H9 (cell line): ENCODE measurements around the gene EPHA10. TPM values are rescaled to one million over a fixed set of nuclear protein-coding genes. Genes with fewer than 3 reads are reported as not detected.

Experiments used
- DNase-seq: peaks from one replicate; pipeline ENCODE4 v3.0.0-alpha.2; 2017
- H2AFZ ChIP-seq: one replicate; pipeline ENCODE4 v1.6.1; 2013; ENCODE audit warnings: mild to moderate bottlenecking, low read length, control low read depth, moderate library complexity
- H2AK5ac ChIP-seq: 2 replicates; pipeline ENCODE4 v1.6.1; 2013; ENCODE audit warnings: low read length, control low read depth, mixed read lengths; ENCODE audit not compliant: insufficient read length
- H2BK120ac ChIP-seq: one replicate; pipeline ENCODE4 v1.6.1; 2013; ENCODE audit warnings: low read depth, mild to moderate bottlenecking, low read length, control low read depth, inconsistent platforms; ENCODE audit not compliant: poor library complexity, severe bottlenecking
- H2BK12ac ChIP-seq: 2 replicates; pipeline ENCODE4 v1.6.1; 2013; ENCODE audit warnings: low read length, control low read depth, mixed read lengths, low read depth; ENCODE audit not compliant: insufficient read length
- H2BK15ac ChIP-seq: 2 replicates; pipeline ENCODE4 v1.6.1; 2013; ENCODE audit warnings: low read depth, low read length, control low read depth
- H2BK20ac ChIP-seq: one replicate; pipeline ENCODE4 v1.6.1; 2013; ENCODE audit warnings: low read depth, mild to moderate bottlenecking, low read length, control low read depth, inconsistent platforms; ENCODE audit not compliant: poor library complexity, severe bottlenecking
- H2BK5ac ChIP-seq: 2 replicates; pipeline ENCODE4 v1.6.1; 2013; ENCODE audit warnings: low read length, control low read depth, mixed read lengths; ENCODE audit not compliant: insufficient read length
- H3K14ac ChIP-seq: 2 replicates; pipeline ENCODE4 v1.6.1; 2013; ENCODE audit warnings: low read length, control low read depth; ENCODE audit not compliant: insufficient read depth
- H3K18ac ChIP-seq: 2 replicates; pipeline ENCODE4 v1.6.1; 2013; ENCODE audit warnings: low read depth, mild to moderate bottlenecking, mixed read lengths, low read length, control low read depth; ENCODE audit not compliant: insufficient read length
- H3K23ac ChIP-seq: 2 replicates; pipeline ENCODE4 v1.6.1; 2013; ENCODE audit warnings: low read length, control low read depth, mixed read lengths, low read depth; ENCODE audit not compliant: insufficient read length
- H3K23me2 ChIP-seq: 2 replicates; pipeline ENCODE4 v1.6.1; 2013; ENCODE audit warnings: low read depth, mild to moderate bottlenecking, mixed read lengths, low read length, control low read depth; ENCODE audit not compliant: insufficient read length, poor library complexity, severe bottlenecking
- H3K27ac ChIP-seq: 2 replicates; pipeline ENCODE4 v1.5.1; 2013; ENCODE audit warnings: low read length, control low read depth, mixed read lengths, low read depth; ENCODE audit not compliant: insufficient read length
- H3K27me3 ChIP-seq: 2 replicates; pipeline ENCODE4 v1.6.1; 2013; ENCODE audit warnings: low read length, control low read depth, inconsistent platforms; ENCODE audit not compliant: insufficient read depth
- H3K4ac ChIP-seq: 2 replicates; pipeline ENCODE4 v1.6.1; 2013; ENCODE audit warnings: low read depth, mild to moderate bottlenecking, control low read depth, inconsistent platforms, low read length, moderate library complexity
- H3K4me1 ChIP-seq: 2 replicates; pipeline ENCODE4 v1.6.1; 2013; ENCODE audit warnings: low read length, control low read depth, inconsistent platforms; ENCODE audit not compliant: insufficient read depth
- H3K4me2 ChIP-seq: 2 replicates; pipeline ENCODE4 v1.6.1; 2013; ENCODE audit warnings: low read length, control low read depth, mixed read lengths; ENCODE audit not compliant: insufficient read length, insufficient read depth
- H3K56ac ChIP-seq: 2 replicates; pipeline ENCODE4 v1.6.1; 2013; ENCODE audit warnings: low read depth, mild to moderate bottlenecking, mixed read lengths, low read length, control low read depth; ENCODE audit not compliant: insufficient read length
- H3K79me1 ChIP-seq: 2 replicates; pipeline ENCODE4 v1.6.1; 2013; ENCODE audit warnings: low read depth, mild to moderate bottlenecking, moderate library complexity, low read length, control low read depth, inconsistent platforms; ENCODE audit not compliant: insufficient read depth, poor library complexity, severe bottlenecking
- H3K79me2 ChIP-seq: 2 replicates; pipeline ENCODE4 v1.6.1; 2013; ENCODE audit warnings: low read length, control low read depth, inconsistent platforms; ENCODE audit not compliant: insufficient read depth
- H3K9ac ChIP-seq: 2 replicates; pipeline ENCODE4 v1.6.1; 2013; ENCODE audit warnings: low read length, control low read depth, mixed read lengths; ENCODE audit not compliant: insufficient read length; ENCODE audit errors: extremely low read depth
- H3K9me3 ChIP-seq: one replicate; pipeline ENCODE4 v1.6.1; 2013; ENCODE audit warnings: low read depth, low read length, inconsistent platforms; ENCODE audit not compliant: control insufficient read depth
- H3T11ph ChIP-seq: one replicate; pipeline ENCODE4 v1.6.1; 2013; ENCODE audit warnings: mild to moderate bottlenecking, low read length, control low read depth, inconsistent platforms
- H4K20me1 ChIP-seq: one replicate; pipeline ENCODE4 v1.6.1; 2013; ENCODE audit not compliant: control insufficient read depth, insufficient read length, insufficient read depth
- H4K5ac ChIP-seq: 2 replicates; pipeline ENCODE4 v1.6.1; 2013; ENCODE audit warnings: low read depth, mild to moderate bottlenecking, mixed read lengths, low read length, control low read depth; ENCODE audit not compliant: insufficient read length
- H4K8ac ChIP-seq: replicated peaks from 2 replicates; pipeline ENCODE4 v1.6.1; 2013; ENCODE audit warnings: low read length, control low read depth, mixed read lengths, low read depth; ENCODE audit not compliant: insufficient read length
- H4K91ac ChIP-seq: 2 replicates; pipeline ENCODE4 v1.6.1; 2013; ENCODE audit warnings: low read depth, mild to moderate bottlenecking, moderate library complexity, mixed read lengths, low read length, control low read depth; ENCODE audit not compliant: insufficient read length
- H3K27ac Mint-ChIP-seq, 3 experiments: 2 replicates in 2 of 3; 3 replicates in 1 of 3; pipeline ENCODE4 v1.8.0; 2020 to 2021; ENCODE audit warnings: mixed read lengths in 3 of 3, mild to moderate bottlenecking in 1 of 3, moderate library complexity in 1 of 3
- H3K27me3 Mint-ChIP-seq: 2 replicates; pipeline ENCODE4 v1.8.0; 2021; ENCODE audit warnings: low read depth, mild to moderate bottlenecking, moderate library complexity, mixed read lengths
- H3K36me3 Mint-ChIP-seq, 3 experiments: 2 replicates in 2 of 3; 3 replicates in 1 of 3; pipeline ENCODE4 v1.8.0; 2020 to 2021; ENCODE audit warnings: low read depth in 3 of 3, mixed read lengths in 3 of 3; ENCODE audit not compliant: insufficient read depth in 1 of 3
- H3K4me1 Mint-ChIP-seq, 2 experiments: 2 replicates each; pipeline ENCODE4 v1.8.0; 2020; ENCODE audit warnings: mixed read lengths in 2 of 2
- H3K4me3 Mint-ChIP-seq, 2 experiments: 2 replicates in 1 of 2; 3 replicates in 1 of 2; pipeline ENCODE4 v1.8.0; 2020 to 2021; ENCODE audit warnings: mild to moderate bottlenecking in 2 of 2, mixed read lengths in 2 of 2, moderate library complexity in 1 of 2
- H3K9me3 Mint-ChIP-seq, 2 experiments: 2 replicates in 1 of 2; 3 replicates in 1 of 2; pipeline ENCODE4 v1.8.0; 2020; ENCODE audit warnings: mild to moderate bottlenecking in 2 of 2, mixed read lengths in 2 of 2, moderate library complexity in 1 of 2
- CTCF ChIP-seq: fragments of 200-600 bp; sonication (generic); conservative IDR thresholded peaks from 3 replicates; pipeline ENCODE4 v1.8.0; 2021; ENCODE audit warnings: antibody characterized with exemption, mild to moderate bottlenecking
- WGBS: extraction: QIAGEN DNeasy Blood & Tissue Kit; methylation state at CpG from one replicate; pipeline ENCODE4 v1.1.7; 2013; ENCODE audit warnings: missing lambda C conversion rate, low lambda C conversion rate, mixed read lengths; ENCODE audit not compliant: insufficient read length; ENCODE audit errors: extremely low coverage; 5-methylcytosine and 5-hydroxymethylcytosine counted together
- total RNA-seq: library from RNA; stranded (reverse); gene quantifications from 2 replicates; pipeline ENCODE4 v1.2.1, GENCODE V29; 2021

The EPHA10 gene
- total RNA-seq, 1 experiment from 2014 or later, result 0.96 TPM

GRCh38 chr1:37813529-37814145 is 48.7 kb upstream of the EPHA10 start:
- Mint-ChIP-seq H3K4me1 (peaks cover 7 to 17% of the 10 kb centered on the region in 2 experiments), H3K4me3 (no peak overlapping the region), H3K27me3 (no peaks in the 10 kb centered on the region), H3K27ac (no peak overlapping the region; a peak in 1 of 7 replicates), H3K9me3 (no peaks in the 10 kb centered on the region), H3K36me3 (peaks cover 4 to 47% (median 26%) of the 10 kb centered on the region in 3 experiments; a peak in 6 of 7 replicates)
- H2BK15ac ChIP-seq, result no peak overlapping the region
- H3T11ph ChIP-seq, result no peak overlapping the region
- no peaks in the 10 kb centered on the region for H3K79me2 ChIP-seq
- no peak overlapping the region for H3K14ac ChIP-seq
- H3K4ac ChIP-seq, result no peak overlapping the region
- H3K27ac ChIP-seq, result no peak overlapping the region
- no peaks in the 10 kb centered on the region for H3K27me3 ChIP-seq
- TF ChIP-seq CTCF, result no peak
- no peak overlapping the region for H3K56ac ChIP-seq
- no peak for DNase-seq
- no peaks in the 10 kb centered on the region for H4K20me1 ChIP-seq
- no peak overlapping the region for H2AFZ ChIP-seq
- H2BK12ac ChIP-seq, result no peak overlapping the region
- no peak overlapping the region for H3K18ac ChIP-seq
- no peak overlapping the region for H2BK5ac ChIP-seq
- H2AK5ac ChIP-seq, result no peak overlapping the region
- H3K23ac ChIP-seq, result no peak overlapping the region
- H2BK120ac ChIP-seq, result no peak overlapping the region
- no peaks in the 10 kb centered on the region for H3K9me3 ChIP-seq
- no peak overlapping the region for H4K91ac ChIP-seq
- no CpG with 5 or more reads among the region's 2 CpGs for WGBS
- no peaks in the 10 kb centered on the region for H3K79me1 ChIP-seq
- H3K4me1 ChIP-seq, result no peaks in the 10 kb centered on the region
- H2BK20ac ChIP-seq, result no peak overlapping the region
- H3K23me2 ChIP-seq, result no peaks in the 10 kb centered on the region
- H3K9ac ChIP-seq, result no peak overlapping the region
- H4K8ac ChIP-seq, result no peak overlapping the region
- H3K4me2 ChIP-seq, result no peak overlapping the region
- no peak overlapping the region for H4K5ac ChIP-seq
